Stimulated activated CD4-positive, alpha-beta T cell treated with anti-CD3 and anti-CD28 coated beads, TNF-alpha, amount 100 ng/mL, for 4 hours (primary cell): ENCODE measurements around the gene CCDC102A.
"Not testable (repeated sequence)": the region's sequence is repeated elsewhere in the genome, so short reads cannot be mapped to it uniquely, and the experiment has no call there.

ENCODE experiments used
- DNase-seq, 3 experiments: peaks; one replicate each; pipeline ENCODE4 v3.0.0-alpha.2; 2020; ENCODE audit warnings: low read depth in 3 of 3

The CCDC102A gene

DNA sequence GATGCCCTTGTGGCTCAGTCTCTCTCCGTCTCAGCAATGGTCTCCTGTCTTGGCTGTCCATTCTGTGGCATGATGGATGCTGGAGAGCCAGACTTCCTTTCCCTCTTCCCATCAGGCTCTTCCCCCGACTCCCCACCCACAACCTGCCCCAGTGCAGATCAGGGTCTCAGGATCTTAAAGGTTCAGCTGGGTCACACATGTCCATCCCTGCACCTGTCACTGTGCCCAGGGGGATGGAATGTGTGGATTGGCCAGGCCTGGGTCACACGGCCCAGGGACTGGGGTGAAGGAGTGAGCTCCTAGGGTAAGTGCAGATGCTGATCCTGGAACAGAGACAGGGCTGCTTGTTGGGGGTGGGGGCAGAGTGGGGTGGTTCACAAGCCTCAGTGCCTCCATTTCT is 29.1 kb upstream of the CCDC102A start:
- no peak for DNase-seq

DNA sequence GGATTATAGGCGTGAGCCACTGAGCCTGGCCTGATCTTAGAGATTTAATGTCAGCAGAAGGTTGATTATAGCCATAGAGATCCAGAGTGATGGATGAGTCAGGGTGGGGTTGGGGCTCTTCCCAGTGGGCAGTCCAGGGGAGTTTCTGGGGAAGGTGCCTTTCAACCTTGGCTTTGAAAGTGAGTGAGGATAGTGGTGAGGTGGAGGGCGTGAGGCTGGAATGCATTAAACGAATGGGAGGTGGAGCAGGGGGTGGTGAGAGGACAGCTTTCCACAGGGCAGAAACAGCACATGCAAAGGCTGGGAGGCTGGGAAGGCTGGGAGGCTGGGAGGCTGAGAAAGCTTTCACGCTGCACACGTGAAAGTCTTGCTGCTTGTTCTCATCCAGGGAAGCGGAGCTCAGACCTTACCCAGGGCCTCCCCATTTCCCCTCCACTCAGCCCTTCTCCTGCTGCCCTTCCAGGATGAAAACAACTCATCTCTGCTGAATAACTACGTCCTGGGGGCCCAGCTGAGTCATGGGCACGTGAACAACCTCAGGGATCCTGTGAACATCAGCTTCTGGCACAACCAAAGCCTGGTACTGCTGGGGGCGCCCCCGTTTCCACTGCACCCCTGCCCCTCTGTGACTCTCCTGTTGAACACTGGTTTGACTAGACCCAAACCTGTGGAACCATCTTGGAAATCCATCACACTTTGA is 28.4 kb upstream of the CCDC102A start:
- no peak for DNase-seq

DNA sequence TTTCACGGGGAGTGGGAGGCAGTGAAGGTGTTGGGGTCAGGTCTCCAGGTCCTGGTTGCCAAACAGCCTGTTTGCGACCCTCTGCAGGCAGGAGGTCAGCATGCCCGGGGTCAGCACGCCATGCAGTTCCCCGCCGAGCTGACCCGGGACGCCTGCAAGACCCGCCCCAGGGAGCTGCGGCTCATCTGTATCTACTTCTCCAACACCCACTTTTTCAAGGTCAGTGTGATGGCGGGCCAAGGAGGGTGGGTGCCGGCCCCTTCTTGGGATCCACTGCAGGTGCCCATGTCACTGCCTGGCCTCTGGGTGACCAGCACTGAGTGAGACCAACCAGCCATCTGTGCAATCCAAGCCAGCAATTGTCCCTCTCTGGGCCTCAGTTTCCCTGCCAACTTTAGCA is 27.4 kb upstream of the CCDC102A start:
- DNase-seq, result no peak

- no peak for DNase-seq
Observed at GRCh38 chr16:57563487-57563750, 27.0 kb upstream of the CCDC102A start.

DNA sequence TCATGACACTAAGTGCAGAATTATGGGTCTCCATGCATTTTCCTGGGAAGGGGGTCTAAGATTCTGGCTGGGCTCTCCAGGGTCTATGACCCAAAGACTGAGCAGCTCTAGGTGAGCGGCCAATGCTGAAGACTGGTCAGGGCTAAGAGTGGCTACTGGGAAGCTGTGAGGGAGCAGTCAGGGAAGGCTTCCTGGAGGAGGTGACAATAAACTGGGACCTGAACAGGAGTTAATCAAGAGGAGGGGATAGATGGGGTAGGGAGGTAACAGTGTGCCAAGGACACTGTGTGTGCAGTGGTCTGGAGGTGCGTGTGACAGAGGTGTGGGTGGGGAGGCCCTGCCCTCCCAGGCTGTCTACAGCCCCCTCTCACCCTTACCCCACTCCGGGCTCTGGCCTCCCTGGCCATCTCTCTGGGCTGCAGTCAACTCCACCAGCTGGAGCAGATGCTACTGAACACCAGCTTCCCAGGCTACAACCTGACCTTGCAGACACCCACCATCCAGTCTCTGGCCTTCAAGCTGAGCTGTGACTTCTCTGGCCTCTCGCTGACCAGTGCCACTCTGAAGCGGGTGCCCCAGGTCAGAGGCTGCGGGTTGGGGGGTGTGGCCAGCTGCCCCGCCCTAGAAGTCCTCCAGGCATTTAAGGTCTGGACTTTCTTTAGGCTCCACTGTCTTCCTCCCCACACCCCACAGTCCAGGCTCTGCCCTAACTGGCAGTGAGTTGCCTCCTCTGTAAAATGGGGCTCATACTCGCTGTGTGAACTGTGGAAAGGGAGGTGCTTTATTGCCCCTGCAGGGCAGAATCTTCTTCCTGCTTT is 26.5 kb upstream of the CCDC102A start:
- no peak for DNase-seq

- no peak for DNase-seq
Observed at GRCh38 chr16:57562066-57562465, 25.7 kb upstream of the CCDC102A start.

DNA sequence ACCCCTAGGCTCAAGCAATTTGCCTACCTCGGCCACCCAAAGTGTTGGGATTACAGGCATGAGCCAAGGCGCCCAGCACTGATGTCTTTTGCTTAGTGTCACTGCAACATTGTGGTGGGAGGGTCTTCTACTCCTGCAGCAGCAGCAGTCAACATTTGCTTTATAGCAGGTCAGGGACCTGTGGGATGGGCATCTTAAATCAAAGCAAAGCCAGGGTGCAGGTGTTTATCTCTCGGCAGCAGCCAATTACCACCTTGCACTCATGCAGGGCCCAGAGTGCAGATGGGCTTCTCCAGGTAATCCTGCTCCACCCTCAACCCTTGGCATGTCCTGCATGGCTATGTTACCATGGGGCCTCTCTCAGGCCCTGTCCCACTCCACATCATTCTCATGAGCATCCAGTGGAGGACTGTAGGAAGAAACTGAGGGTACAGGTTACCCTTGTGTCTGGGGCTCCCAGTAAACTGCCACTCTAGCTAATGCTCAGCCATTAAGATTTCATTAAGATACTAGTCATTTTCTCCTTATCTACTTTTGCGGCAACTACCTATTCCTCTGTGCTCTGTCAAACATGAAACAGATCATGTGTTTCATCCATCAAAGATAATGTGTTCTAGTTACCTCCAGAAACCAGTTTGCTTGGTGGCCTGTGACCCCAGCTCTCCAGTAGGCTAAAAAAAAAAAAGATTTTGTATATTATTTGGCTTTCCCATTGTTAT is 22.9 kb upstream of the CCDC102A start:
- no peak for DNase-seq

DNA sequence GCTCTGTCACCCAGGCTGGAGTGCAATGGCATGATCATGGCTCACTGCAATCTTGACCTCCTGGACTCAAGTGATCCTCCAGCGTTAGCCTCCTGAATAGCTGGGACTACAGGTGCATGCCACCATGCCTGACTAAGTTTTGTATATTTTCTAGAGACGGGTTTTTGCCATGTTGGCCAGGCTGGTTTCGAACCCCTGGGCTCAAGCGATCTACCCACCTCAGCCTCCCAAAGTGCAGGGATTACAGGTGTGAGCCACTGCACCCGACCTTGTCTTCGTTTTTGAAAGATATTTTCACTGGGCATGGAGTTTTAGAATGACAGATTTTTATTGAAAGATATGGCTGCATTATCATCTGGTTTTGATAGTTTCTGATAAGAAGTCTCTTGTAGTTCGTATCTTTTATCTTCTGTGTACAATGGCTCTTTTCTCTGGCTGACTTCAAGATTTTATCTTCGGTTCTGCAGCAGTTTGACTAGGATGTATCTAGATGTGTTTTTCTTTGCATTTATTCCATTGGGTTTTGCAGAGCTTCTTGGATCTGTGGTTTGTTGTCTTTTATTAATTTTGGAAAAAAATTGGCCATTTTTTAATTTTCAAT is 20.7 kb upstream of the CCDC102A start:
- no peak for DNase-seq

- no peak for DNase-seq
Observed at GRCh38 chr16:57555831-57556230, 19.5 kb upstream of the CCDC102A start.

GRCh38 chr16:57551057-57551456 is 14.7 kb upstream of the CCDC102A start:
- DNase-seq, result no peak

- DNase-seq, result no peak
Observed at GRCh38 chr16:57549730-57550129, 13.4 kb upstream of the CCDC102A start.

- no peak for DNase-seq
Observed at GRCh38 chr16:57548408-57548807, 12.0 kb upstream of the CCDC102A start.

DNA sequence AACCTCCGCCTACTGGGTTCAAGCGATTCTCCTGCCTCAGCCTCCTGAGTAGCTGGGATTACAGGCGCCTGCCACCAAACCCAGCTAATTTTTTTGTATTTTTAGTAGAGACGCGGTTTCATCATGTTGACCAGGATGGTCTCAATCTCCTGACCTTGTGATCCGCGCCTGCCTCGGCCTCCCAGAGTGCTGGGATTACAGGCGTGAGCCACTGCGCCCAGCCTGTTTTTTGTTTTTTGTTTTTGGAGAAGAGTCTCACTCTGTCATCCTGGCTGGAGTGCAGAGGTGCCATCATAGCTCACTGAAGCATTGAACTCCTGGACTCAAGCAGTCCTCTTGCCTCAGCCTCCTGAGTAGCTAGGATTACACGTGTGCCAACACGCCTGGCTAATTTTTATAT is 11.2 kb upstream of the CCDC102A start:
- DNase-seq, result not testable (repeated sequence)

GRCh38 chr16:57544124-57544653 is 7.8 kb upstream of the CCDC102A start:
- no peak for DNase-seq

DNA sequence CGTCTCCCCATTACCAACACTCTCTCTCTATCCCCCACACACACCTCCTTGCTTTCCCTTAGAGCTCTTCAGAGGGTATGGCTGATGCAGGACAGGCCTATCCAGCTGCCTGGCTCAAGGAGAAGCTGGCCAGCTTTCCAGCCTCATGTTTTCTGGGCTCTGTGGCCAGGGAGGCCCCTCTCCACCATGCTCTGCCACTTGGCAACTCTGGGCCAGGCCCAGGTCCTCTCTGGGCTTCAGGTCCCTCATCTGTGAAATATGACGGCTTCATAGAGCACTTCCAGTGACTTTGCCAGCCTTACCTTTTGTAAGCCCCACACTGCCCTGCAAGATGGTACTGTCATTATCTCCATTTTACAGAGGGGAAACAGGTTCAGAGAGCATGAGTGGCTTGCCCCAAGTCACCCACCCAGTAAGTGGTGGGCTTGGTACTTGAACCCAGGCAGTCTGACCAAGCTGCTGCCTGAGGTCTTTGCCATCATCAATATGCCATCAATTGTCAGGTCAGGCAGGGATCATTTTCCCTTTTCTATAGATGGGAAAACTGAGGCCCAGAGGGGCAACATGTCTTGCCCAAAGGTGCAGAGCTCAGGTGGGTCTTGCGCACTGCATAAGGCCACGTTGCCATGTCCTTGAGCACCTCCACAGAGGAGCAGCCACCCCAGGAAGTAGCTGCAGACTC is 5.5 kb upstream of the CCDC102A start:
- DNase-seq, result no peak

DNA sequence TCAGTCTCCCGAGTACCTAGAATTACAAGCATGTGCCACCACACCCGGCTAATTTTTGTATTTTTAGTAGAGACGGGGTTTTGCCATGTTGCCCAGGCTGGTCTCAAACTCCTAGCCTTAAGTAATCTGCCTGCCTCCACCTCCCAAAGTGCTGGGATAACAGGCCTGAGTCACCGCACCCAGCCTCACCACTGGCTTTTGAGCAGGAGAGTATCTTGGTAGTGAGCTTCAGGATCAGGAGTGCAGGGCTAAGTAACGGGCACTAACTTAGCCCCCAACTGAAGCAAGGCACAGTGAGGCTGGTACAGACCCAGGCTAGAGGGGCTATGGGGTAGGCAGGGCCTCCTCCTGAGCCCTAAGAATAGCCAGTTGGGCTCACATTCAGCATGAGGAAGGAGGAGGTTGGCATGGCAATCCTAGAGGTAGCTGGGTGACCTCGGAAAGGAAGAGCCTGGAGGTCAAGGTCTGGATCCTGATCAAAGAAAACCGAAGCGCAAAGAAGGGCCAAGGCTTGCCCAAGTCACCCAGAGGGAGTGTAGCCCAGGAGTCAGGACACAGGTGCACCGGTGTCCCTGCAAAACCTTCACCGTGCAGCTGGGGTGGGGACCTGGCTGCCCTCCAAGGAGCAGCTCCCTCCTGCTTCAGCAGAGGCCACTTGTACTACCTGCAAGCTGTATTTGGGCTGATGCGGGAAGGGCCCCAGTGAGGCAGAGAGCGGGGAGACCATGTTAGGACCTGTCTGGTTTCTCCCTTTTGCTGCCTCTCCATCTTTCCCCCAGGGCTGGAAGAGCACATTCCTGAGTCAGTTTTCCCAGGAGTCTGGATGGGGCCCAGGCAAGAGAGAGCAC is 4.8 kb upstream of the CCDC102A start:
- DNase-seq, result no peak

GRCh38 chr16:57540387-57540786 is 4.0 kb upstream of the CCDC102A start:
- DNase-seq, result no peak

GRCh38 chr16:57539072-57539796 is 2.9 kb upstream of the CCDC102A start:
- DNase-seq, result no peak

DNA sequence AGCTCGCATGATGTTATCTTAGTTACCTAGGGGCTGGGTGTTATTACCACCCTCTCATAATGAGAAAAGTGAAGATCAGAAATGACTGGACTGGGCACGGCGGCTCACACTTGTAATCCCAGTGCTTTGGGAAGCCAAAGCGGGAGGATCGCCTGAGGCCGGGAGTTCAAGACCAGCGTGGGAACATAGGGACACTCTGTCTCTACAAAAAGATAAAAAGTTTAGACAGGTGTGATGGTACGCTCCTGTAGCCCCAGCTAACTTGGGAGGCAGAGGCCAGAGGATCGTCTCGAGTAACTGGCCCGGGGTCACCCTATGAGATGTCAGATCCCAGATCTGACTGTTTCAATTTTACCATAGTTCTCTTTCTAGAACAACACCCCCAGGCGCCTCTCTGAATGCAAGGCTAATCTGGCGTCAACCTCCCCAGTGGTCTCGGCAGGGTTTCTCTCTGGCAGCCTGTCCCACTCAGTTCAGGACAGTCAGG is 1.9 kb upstream of the CCDC102A start:
- no peak for DNase-seq
